Endothelial cell (in vitro differentiated cells): ENCODE results near the gene TMEM175. TPM values are rescaled to one million over a fixed set of nuclear protein-coding genes. Genes with fewer than 3 reads are reported as not detected.

Experiments
- DNase-seq: peaks from one replicate; pipeline ENCODE4 v3.0.0; 2021; ENCODE audit warnings: low spot score
- H3K27ac Mint-ChIP-seq: one replicate; pipeline ENCODE4 v1.8.0; 2021; ENCODE audit warnings: mixed read lengths, inconsistent platforms; ENCODE audit not compliant: unreplicated experiment
- H3K27me3 Mint-ChIP-seq: one replicate; pipeline ENCODE4 v1.8.0; 2021; ENCODE audit warnings: mild to moderate bottlenecking, moderate library complexity, mixed read lengths, inconsistent platforms; ENCODE audit not compliant: unreplicated experiment
- H3K36me3 Mint-ChIP-seq: one replicate; pipeline ENCODE4 v1.8.0; 2021; ENCODE audit warnings: mild to moderate bottlenecking, low read depth, mixed read lengths, inconsistent platforms; ENCODE audit not compliant: unreplicated experiment
- H3K4me1 Mint-ChIP-seq: one replicate; pipeline ENCODE4 v1.8.0; 2021; ENCODE audit warnings: mild to moderate bottlenecking, mixed read lengths, inconsistent platforms; ENCODE audit not compliant: unreplicated experiment
- H3K4me3 Mint-ChIP-seq: one replicate; pipeline ENCODE4 v1.8.0; 2021; ENCODE audit warnings: mild to moderate bottlenecking, mixed read lengths, inconsistent platforms; ENCODE audit not compliant: unreplicated experiment
- H3K9me3 Mint-ChIP-seq: one replicate; pipeline ENCODE4 v1.8.0; 2021; ENCODE audit warnings: mixed read lengths, inconsistent platforms; ENCODE audit not compliant: unreplicated experiment
- total RNA-seq: library from RNA; stranded (reverse); fragmentation: NEBNext Ultra II Directional; extraction: Animal tissue kit (Norgen Biotek cat#: 25700); gene quantifications from one replicate; pipeline ENCODE4 v1.2.1, GENCODE V29; 2021; ENCODE audit not compliant: unreplicated experiment
- TF ChIP-seq, protein P1 (sequence below): fragments of 200-600 bp; sonication (generic); IDR thresholded peaks from one replicate; pipeline ENCODE4 v1.5.0; 2021; ENCODE audit warnings: antibody characterized with exemption; ENCODE audit not compliant: unreplicated experiment

Gene TMEM175
- total RNA-seq, 1 donor from 2014 or later, result 31.4 TPM

DNA sequence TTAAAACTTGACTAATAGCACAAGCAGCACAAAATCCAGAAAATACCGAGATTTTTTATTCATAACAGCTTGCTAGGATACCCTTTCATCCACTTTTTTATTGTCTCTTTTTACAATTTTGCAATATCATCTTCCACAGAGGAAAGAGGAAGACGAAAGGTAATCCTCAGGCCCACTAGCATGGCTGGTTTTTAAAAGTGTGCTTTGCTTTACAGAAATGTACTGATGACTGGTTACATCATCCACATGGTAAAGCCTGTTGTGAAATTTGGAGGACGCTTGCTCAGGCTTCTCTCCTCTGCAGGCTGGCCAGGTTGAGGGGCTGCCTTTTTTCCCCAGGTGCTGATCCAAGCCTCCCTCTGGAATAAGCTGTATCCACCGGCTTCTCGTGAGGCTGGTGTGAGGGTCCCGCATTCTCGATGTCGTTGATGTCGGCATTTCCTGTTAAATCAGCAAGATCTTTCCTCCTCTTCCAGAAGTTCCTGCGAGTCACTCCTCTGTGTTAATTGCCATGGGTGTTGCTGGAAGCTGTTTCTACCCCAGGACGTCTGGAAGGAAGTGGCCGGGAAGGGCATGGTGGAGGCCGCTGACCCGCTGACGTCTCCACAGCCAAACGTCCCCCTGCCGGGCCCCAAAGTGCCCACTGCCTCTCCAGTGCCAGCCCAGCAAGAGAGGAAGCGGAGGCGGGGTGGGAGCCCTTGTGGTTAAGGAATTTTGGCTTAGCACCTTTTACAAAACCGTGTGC is 46.9 kb downstream of the TMEM175 start:
- Mint-ChIP-seq H3K27ac (peak overlapping the region; percentile 61), H3K9me3 (no peaks in the 10 kb centered on the region), H3K4me3 (no peak overlapping the region), H3K36me3 (no peaks in the 10 kb centered on the region), H3K27me3 (peaks cover 6% of the 10 kb centered on the region), H3K4me1 (peaks cover 21% of the 10 kb centered on the region)
- TF ChIP-seq, protein P1, sequence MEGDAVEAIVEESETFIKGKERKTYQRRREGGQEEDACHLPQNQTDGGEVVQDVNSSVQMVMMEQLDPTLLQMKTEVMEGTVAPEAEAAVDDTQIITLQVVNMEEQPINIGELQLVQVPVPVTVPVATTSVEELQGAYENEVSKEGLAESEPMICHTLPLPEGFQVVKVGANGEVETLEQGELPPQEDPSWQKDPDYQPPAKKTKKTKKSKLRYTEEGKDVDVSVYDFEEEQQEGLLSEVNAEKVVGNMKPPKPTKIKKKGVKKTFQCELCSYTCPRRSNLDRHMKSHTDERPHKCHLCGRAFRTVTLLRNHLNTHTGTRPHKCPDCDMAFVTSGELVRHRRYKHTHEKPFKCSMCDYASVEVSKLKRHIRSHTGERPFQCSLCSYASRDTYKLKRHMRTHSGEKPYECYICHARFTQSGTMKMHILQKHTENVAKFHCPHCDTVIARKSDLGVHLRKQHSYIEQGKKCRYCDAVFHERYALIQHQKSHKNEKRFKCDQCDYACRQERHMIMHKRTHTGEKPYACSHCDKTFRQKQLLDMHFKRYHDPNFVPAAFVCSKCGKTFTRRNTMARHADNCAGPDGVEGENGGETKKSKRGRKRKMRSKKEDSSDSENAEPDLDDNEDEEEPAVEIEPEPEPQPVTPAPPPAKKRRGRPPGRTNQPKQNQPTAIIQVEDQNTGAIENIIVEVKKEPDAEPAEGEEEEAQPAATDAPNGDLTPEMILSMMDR, result no peak
- no peak for DNase-seq

DNA sequence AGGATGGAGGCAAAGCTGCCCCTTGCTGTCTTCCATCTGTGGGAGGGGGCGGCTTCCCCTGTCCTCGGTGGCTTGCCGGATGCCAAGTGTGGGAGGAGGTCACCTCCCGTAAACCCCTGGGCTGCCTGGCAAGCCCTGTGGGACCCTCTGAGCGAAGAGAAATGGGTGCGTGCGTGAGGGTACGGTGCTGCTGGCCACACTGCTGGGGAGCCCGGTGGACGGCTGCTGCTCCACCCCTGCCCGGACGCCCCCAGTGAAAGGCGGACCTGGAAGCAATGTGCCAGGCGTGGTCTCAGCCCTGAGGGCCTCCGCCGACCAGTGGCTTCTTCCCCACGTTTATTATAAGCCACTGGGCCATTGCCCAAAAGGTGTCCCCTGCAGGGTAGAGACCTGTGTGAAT is 50.0 kb downstream of the TMEM175 start:
- Mint-ChIP-seq H3K4me1 (peaks cover 28% of the 10 kb centered on the region), H3K27ac (no peak overlapping the region), H3K4me3 (no peak overlapping the region), H3K9me3 (no peaks in the 10 kb centered on the region), H3K27me3 (peaks cover 5% of the 10 kb centered on the region), H3K36me3 (no peaks in the 10 kb centered on the region)
- TF ChIP-seq, protein P1, result no peak
- no peak for DNase-seq

DNA sequence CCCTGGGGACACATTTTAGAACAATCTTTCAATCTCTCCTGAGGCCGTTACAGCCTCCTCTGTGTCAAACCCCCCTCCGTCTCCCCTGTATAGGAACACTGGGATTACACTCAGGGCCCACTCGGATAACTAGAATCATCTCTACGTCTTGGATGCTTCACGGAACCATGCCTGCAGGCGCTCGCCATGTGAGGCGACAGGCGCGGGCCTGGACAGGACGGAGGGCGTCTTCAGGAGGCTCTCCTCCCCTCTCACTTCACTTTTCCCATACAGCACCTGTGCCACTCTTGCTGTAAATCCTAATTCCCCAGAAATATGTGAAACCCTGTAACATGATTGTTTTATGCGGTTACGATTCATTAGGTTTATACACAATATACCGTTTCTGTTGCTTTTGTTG is 50.6 kb downstream of the TMEM175 start:
- no peak for DNase-seq
- TF ChIP-seq, protein P1, result no peak
- Mint-ChIP-seq H3K4me1 (peaks cover 28% of the 10 kb centered on the region), H3K36me3 (no peaks in the 10 kb centered on the region), H3K27me3 (peaks cover 5% of the 10 kb centered on the region), H3K9me3 (no peaks in the 10 kb centered on the region), H3K4me3 (peak overlapping the region; percentile 12), H3K27ac (no peak overlapping the region)

DNA sequence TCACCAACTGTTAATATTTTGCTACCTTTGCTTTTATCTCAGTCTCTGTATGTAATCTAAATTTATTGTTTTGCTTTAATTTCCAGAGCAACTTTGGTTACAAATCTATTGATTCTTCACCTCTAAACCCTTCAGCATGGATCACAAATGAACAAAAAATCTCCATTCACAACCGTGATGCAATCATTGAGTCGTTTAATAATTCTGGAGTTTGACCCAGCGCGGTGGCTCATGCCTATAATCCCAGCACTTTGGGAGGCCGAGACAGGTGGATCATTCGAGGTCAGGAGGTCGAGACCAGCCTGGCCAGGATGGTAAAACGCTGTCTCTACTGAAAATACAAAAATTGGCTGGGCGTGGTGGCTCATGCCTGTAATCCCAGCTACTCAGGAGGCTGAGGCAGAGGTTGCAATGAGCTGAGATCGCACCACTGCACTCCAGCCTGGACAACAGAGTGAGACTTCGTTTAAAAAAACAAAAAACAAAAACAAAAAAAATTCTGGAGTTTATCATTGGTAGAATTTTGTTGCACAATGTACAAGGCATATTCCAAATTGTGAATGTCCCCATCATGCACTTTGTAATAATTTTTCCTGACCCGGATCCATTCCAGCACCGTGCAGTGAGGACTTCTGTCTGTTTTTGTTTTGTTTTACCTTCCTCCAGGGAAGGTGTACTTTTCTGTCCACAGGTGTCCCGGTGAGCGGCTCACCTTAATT is 52.2 kb downstream of the TMEM175 start:
- no peak for DNase-seq
- Mint-ChIP-seq H3K4me1 (peaks cover 21% of the 10 kb centered on the region), H3K36me3 (no peaks in the 10 kb centered on the region), H3K4me3 (peak overlapping the region; percentile 37), H3K9me3 (no peaks in the 10 kb centered on the region), H3K27me3 (peaks cover 5% of the 10 kb centered on the region), H3K27ac (no peak overlapping the region)
- TF ChIP-seq, protein P1, result no peak
